DLD1 (cell line): ENCODE results near the gene CSRNP3.
"Not testable (repeated sequence)": the region's sequence is repeated elsewhere in the genome, so short reads cannot be mapped to it uniquely, and the experiment has no call there.

Experiments used
- in situ Hi-C: cut with HindIII; loops from 2 replicates; pipeline ENCODE4 v1.10.0; 2017; ENCODE audit warnings: low sequenced_read_pairs

Gene CSRNP3

GRCh38 chr2:165630236-165630635 lies 160.7 kb downstream of the CSRNP3 start:
- in situ Hi-C loops: no loop called here

- in situ Hi-C loops: no loop called here
Observed at GRCh38 chr2:165631089-165631488, 161.6 kb downstream of the CSRNP3 start.

- in situ Hi-C loops: no loop called here
Observed at GRCh38 chr2:165632594-165632993, 163.1 kb downstream of the CSRNP3 start.

GRCh38 chr2:165633431-165633830 lies 163.9 kb downstream of the CSRNP3 start:
- in situ Hi-C loops: no loop called here

- in situ Hi-C loops: no loop called here
Observed at GRCh38 chr2:165634282-165634681, 164.8 kb downstream of the CSRNP3 start.

- in situ Hi-C loops: no loop called here
Observed at GRCh38 chr2:165634855-165635254, 165.4 kb downstream of the CSRNP3 start.

- in situ Hi-C loops: no loop called here
Observed at GRCh38 chr2:165635532-165635931, 166.0 kb downstream of the CSRNP3 start.

- in situ Hi-C loops: no loop called here
Observed at GRCh38 chr2:165636959-165637358, 167.5 kb downstream of the CSRNP3 start.

GRCh38 chr2:165637396-165637795 lies 167.9 kb downstream of the CSRNP3 start:
- in situ Hi-C loops: no loop called here

- in situ Hi-C loops: no loop called here
Observed at GRCh38 chr2:165639504-165639903, 170.0 kb downstream of the CSRNP3 start.

GRCh38 chr2:165640247-165640929 lies 170.9 kb downstream of the CSRNP3 start:
- in situ Hi-C loops: no loop called here

- in situ Hi-C loops: no loop called here
Observed at GRCh38 chr2:165645930-165646831, 176.7 kb downstream of the CSRNP3 start.

- in situ Hi-C loops: no loop called here
Observed at GRCh38 chr2:165647409-165647808, 177.9 kb downstream of the CSRNP3 start.

GRCh38 chr2:165648801-165649200 lies 179.3 kb downstream of the CSRNP3 start:
- in situ Hi-C loops: no loop called here

- in situ Hi-C loops: no loop called here
Observed at GRCh38 chr2:165651233-165651632, 181.7 kb downstream of the CSRNP3 start.

- in situ Hi-C loops: no loop called here
Observed at GRCh38 chr2:165655661-165656060, 186.2 kb downstream of the CSRNP3 start.

- in situ Hi-C loops: no loop called here
Observed at GRCh38 chr2:165660361-165660760, 190.9 kb downstream of the CSRNP3 start.

GRCh38 chr2:165662720-165663119 lies 193.2 kb downstream of the CSRNP3 start:
- in situ Hi-C loops: no loop called here

GRCh38 chr2:165665614-165666013 lies 196.1 kb downstream of the CSRNP3 start:
- in situ Hi-C loops: no loop called here

- in situ Hi-C loops: not testable (repeated sequence)
Observed at GRCh38 chr2:165666073-165666472, 196.6 kb downstream of the CSRNP3 start.

GRCh38 chr2:165666605-165667004 lies 197.1 kb downstream of the CSRNP3 start:
- in situ Hi-C loops: no loop called here

GRCh38 chr2:165667375-165667774 lies 197.9 kb downstream of the CSRNP3 start:
- in situ Hi-C loops: no loop called here
